ENCODE measurements around the gene ZNF276. TPM values are rescaled to one million over a fixed set of nuclear protein-coding genes. Genes with fewer than 3 reads are reported as not detected.

Gene ZNF276
- total RNA-seq, 1 experiment from 2014 or later: 18.6 TPM

- no peak overlapping the region for H3K27ac ChIP-seq (ENCODE audit: insufficient read length, low read depth, low read length)
- H2BK120ac ChIP-seq (ENCODE audit: low read depth, low read length, poor library complexity, severe bottlenecking): no peak overlapping the region
- H3K9ac ChIP-seq (ENCODE audit: extremely low read depth, insufficient read length, low read length): no peak overlapping the region
- peaks cover 2% of the 10 kb centered on the region for H4K20me1 ChIP-seq (ENCODE audit: control insufficient read depth, insufficient read depth, insufficient read length)
- no peak overlapping the region for H3K18ac ChIP-seq (ENCODE audit: insufficient read length, low read depth, low read length)
- no peak for TF ChIP-seq CTCF (conservative IDR thresholded peaks at IDR 0.05)
- no peaks in the 10 kb centered on the region for H3K9me3 ChIP-seq (ENCODE audit: control insufficient read depth, low read depth, low read length)
- H3K9me3 Mint-ChIP-seq: no peaks in the 10 kb centered on the region
- H3K56ac ChIP-seq (ENCODE audit: insufficient read length, low read depth, low read length): no peak overlapping the region
- no peak overlapping the region for H3K4ac ChIP-seq (ENCODE audit: low read depth, low read length)
- no peaks in the 10 kb centered on the region for H3K4me1 ChIP-seq (ENCODE audit: insufficient read depth, low read length)
- DNase-seq: no peak
- no peaks in the 10 kb centered on the region for H3K27me3 Mint-ChIP-seq (ENCODE audit: low read depth)
- WGBS (ENCODE audit: extremely low coverage, insufficient read length, low lambda C conversion rate): no CpG with 5 or more reads among the region's 4 CpGs
- H3K4me2 ChIP-seq (ENCODE audit: insufficient read depth, insufficient read length, low read length): no peak overlapping the region
- no peak overlapping the region for H4K91ac ChIP-seq (ENCODE audit: insufficient read length, low read depth, low read length)
- H3K14ac ChIP-seq (ENCODE audit: insufficient read depth, low read length): no peak overlapping the region
- H2BK20ac ChIP-seq (ENCODE audit: low read depth, low read length, poor library complexity, severe bottlenecking): no peak overlapping the region
- peak overlapping the region in 2 of 3 experiments; percentile 68 to 79; a peak in 2 of 7 replicates for H3K27ac Mint-ChIP-seq
- H3K79me2 ChIP-seq (ENCODE audit: insufficient read depth, low read length): no peaks in the 10 kb centered on the region
- H3K4me1 Mint-ChIP-seq: no peaks in the 10 kb centered on the region
- H3K4me3 Mint-ChIP-seq: no peak overlapping the region
- H2BK5ac ChIP-seq (ENCODE audit: insufficient read length, low read length): no peak overlapping the region
- H4K8ac ChIP-seq (replicated peaks; ENCODE audit: insufficient read length, low read depth, low read length): no peak overlapping the region
- no peaks in the 10 kb centered on the region for H3K23me2 ChIP-seq (ENCODE audit: insufficient read length, low read depth, low read length, poor library complexity, severe bottlenecking)
- H4K5ac ChIP-seq (ENCODE audit: insufficient read length, low read depth, low read length): no peak overlapping the region
- H2BK12ac ChIP-seq (ENCODE audit: insufficient read length, low read depth, low read length): no peak overlapping the region
- H3T11ph ChIP-seq (ENCODE audit: low read length): no peak overlapping the region
- no peak overlapping the region for H3K23ac ChIP-seq (ENCODE audit: insufficient read length, low read depth, low read length)
- no peak overlapping the region for H2AFZ ChIP-seq (ENCODE audit: low read length)
- H3K36me3 Mint-ChIP-seq (ENCODE audit: insufficient read depth in 1 of 3, low read depth in 3 of 3): peaks cover 47 to 91% (median 82%) of the 10 kb centered on the region in 3 experiments; a peak in 6 of 7 replicates
- no peaks in the 10 kb centered on the region for H3K27me3 ChIP-seq (ENCODE audit: insufficient read depth, low read length)
- H2BK15ac ChIP-seq (ENCODE audit: low read depth, low read length): no peak overlapping the region
- H3K79me1 ChIP-seq (ENCODE audit: insufficient read depth, low read depth, low read length, poor library complexity, severe bottlenecking): no peaks in the 10 kb centered on the region
- no peak overlapping the region for H2AK5ac ChIP-seq (ENCODE audit: insufficient read length, low read length)
These were observed 21.6 kb downstream of the ZNF276 start for GRCh38 chr16:89742948-89743347.

Data from H9 (cell line).